Osteoblast (primary cell): ENCODE measurements around the gene SDR9C7. TPM values are rescaled to one million over a fixed set of nuclear protein-coding genes. Genes with fewer than 3 reads are reported as not detected.

Experiments used
- DNase-seq: peaks from one replicate; pipeline ENCODE4 v3.0.0; 2011; ENCODE audit warnings: low spot score, mixed read lengths; ENCODE audit not compliant: insufficient read length; ENCODE audit errors: missing footprints
- H2AFZ ChIP-seq: 2 replicates; pipeline ENCODE4 v1.6.0; 2011; ENCODE audit warnings: mild to moderate bottlenecking, low read length
- H3K27ac ChIP-seq: 2 replicates; pipeline ENCODE4 v1.5.1; 2011; ENCODE audit warnings: mild to moderate bottlenecking, low read depth, low read length, moderate library complexity
- H3K27me3 ChIP-seq: 2 replicates; pipeline ENCODE4 v1.6.0; 2012; ENCODE audit warnings: mild to moderate bottlenecking, control low read depth, inconsistent platforms, low read length, moderate library complexity; ENCODE audit not compliant: insufficient read depth
- H3K36me3 ChIP-seq: 2 replicates; pipeline ENCODE4 v1.5.1; 2011; ENCODE audit warnings: mild to moderate bottlenecking, low read length, control low read depth, moderate library complexity; ENCODE audit not compliant: insufficient read depth
- H3K4me1 ChIP-seq: 2 replicates; pipeline ENCODE4 v1.5.1; 2011; ENCODE audit warnings: mild to moderate bottlenecking, low read length, control low read depth, moderate library complexity; ENCODE audit not compliant: insufficient read depth
- H3K4me2 ChIP-seq: 2 replicates; pipeline ENCODE4 v1.6.0; 2011; ENCODE audit warnings: mild to moderate bottlenecking, low read length; ENCODE audit not compliant: insufficient read depth
- H3K4me3 ChIP-seq: fragments of 200-600 bp; sonication (generic); 3 replicates; pipeline ENCODE4 v1.5.1; 2012; ENCODE audit warnings: mild to moderate bottlenecking, low read length, inconsistent platforms; ENCODE audit not compliant: insufficient read depth
- H3K79me2 ChIP-seq: 2 replicates; pipeline ENCODE4 v1.6.0; 2012; ENCODE audit warnings: mild to moderate bottlenecking, low read length, control low read depth, inconsistent platforms; ENCODE audit not compliant: insufficient read depth
- H3K9me3 ChIP-seq: 2 replicates; pipeline ENCODE4 v1.5.1; 2011; ENCODE audit warnings: low read depth, low read length, control low read depth
- H4K20me1 ChIP-seq: 2 replicates; pipeline ENCODE4 v1.6.0; 2012; ENCODE audit warnings: mild to moderate bottlenecking, low read length, control low read depth; ENCODE audit not compliant: insufficient read depth
- CTCF ChIP-seq: IDR thresholded peaks from 2 replicates; pipeline ENCODE4 v1.5.1; 2011; ENCODE audit warnings: mild to moderate bottlenecking, low read depth, low read length, moderate library complexity; ENCODE audit errors: extremely low read depth
- total RNA-seq: library from RNA; depleted of rRNA; stranded (reverse); fragments of >200 nt; gene quantifications from 2 replicates; pipeline ENCODE4 v1.2.3, GENCODE V29; 2012

Gene SDR9C7
- total RNA-seq, 1 donor, result not detected

- H3K9me3 ChIP-seq, result no peaks in the 10 kb centered on the region
- no peaks in the 10 kb centered on the region for H4K20me1 ChIP-seq
- TF ChIP-seq CTCF, result no peak
- DNase-seq, result no peak
- H3K36me3 ChIP-seq, result no peaks in the 10 kb centered on the region
- no peak overlapping the region for H2AFZ ChIP-seq
- no peaks in the 10 kb centered on the region for H3K79me2 ChIP-seq
- H3K27me3 ChIP-seq, result peaks cover 7% of the 10 kb centered on the region
- no peak overlapping the region for H3K4me3 ChIP-seq
- H3K4me1 ChIP-seq, result peaks cover 4% of the 10 kb centered on the region
- no peak overlapping the region for H3K27ac ChIP-seq
- H3K4me2 ChIP-seq, result no peak overlapping the region
Observed at GRCh38 chr12:56878010-56878339, 56.2 kb downstream of the SDR9C7 start.

- no peak for TF ChIP-seq CTCF
Observed at GRCh38 chr12:56877195-56878009, 56.8 kb downstream of the SDR9C7 start.

GRCh38 chr12:56874821-56875220, 59.4 kb downstream of the SDR9C7 start:
- Histone ChIP-seq H3K4me3 (no peak overlapping the region), H3K27ac (no peak overlapping the region), H3K79me2 (no peaks in the 10 kb centered on the region), H2AFZ (no peak overlapping the region), H3K27me3 (peaks cover 7% of the 10 kb centered on the region), H3K4me2 (no peak overlapping the region), H4K20me1 (no peaks in the 10 kb centered on the region), H3K36me3 (no peaks in the 10 kb centered on the region), H3K9me3 (no peaks in the 10 kb centered on the region), H3K4me1 (no peaks in the 10 kb centered on the region)
- no peak for DNase-seq
- TF ChIP-seq CTCF, result no peak

More at GRCh38 chr12:56877195-56878009, 56.8 kb downstream of the SDR9C7 start:
- no peaks in the 10 kb centered on the region for H3K36me3 ChIP-seq
- peaks cover 4% of the 10 kb centered on the region for H3K4me1 ChIP-seq
- H3K27me3 ChIP-seq, result peaks cover 7% of the 10 kb centered on the region
- H4K20me1 ChIP-seq, result no peaks in the 10 kb centered on the region
- no peak overlapping the region for H2AFZ ChIP-seq
- DNase-seq, result peak; percentile 52
- H3K4me2 ChIP-seq, result no peak overlapping the region
- no peaks in the 10 kb centered on the region for H3K79me2 ChIP-seq
- H3K9me3 ChIP-seq, result no peaks in the 10 kb centered on the region
- H3K4me3 ChIP-seq, result no peak overlapping the region
- no peak overlapping the region for H3K27ac ChIP-seq

- no peak for DNase-seq
Observed at GRCh38 chr12:56873382-56873781, 60.8 kb downstream of the SDR9C7 start.

More at GRCh38 chr12:56873382-56873781, 60.8 kb downstream of the SDR9C7 start:
- Histone ChIP-seq H3K9me3 (no peaks in the 10 kb centered on the region), H3K4me2 (no peak overlapping the region), H3K4me3 (no peak overlapping the region), H4K20me1 (no peaks in the 10 kb centered on the region), H3K36me3 (no peaks in the 10 kb centered on the region), H3K4me1 (no peaks in the 10 kb centered on the region), H3K79me2 (no peaks in the 10 kb centered on the region), H3K27ac (no peak overlapping the region), H2AFZ (no peak overlapping the region), H3K27me3 (peaks cover 7% of the 10 kb centered on the region)
- TF ChIP-seq CTCF, result no peak

Other genes starting within 250 kb of the SDR9C7 start
- gene PTGES3, start 246.1 kb downstream of the SDR9C7 start, total RNA-seq, result 63.0 and 71.3 TPM in 2 replicates
- gene NACA, start 209.1 kb downstream of the SDR9C7 start, total RNA-seq, result 808 and 845 TPM in 2 replicates
- gene PRIM1, start 182.1 kb downstream of the SDR9C7 start, total RNA-seq, result 5.0 and 5.8 TPM in 2 replicates
- gene HSD17B6, start 171.1 kb downstream of the SDR9C7 start, total RNA-seq, result 0.88 and 4.7 TPM in 2 replicates
- gene RDH16, start 23.2 kb upstream of the SDR9C7 start, total RNA-seq, result under 0.01 TPM in 2 replicates
- gene ZBTB39, start 72.1 kb upstream of the SDR9C7 start, total RNA-seq, result 4.4 and 4.7 TPM in 2 replicates
- gene TAC3, start 82.1 kb upstream of the SDR9C7 start, total RNA-seq, result not detected in 2 replicates
- under 0.01 TPM in 1 of 2 replicates, not detected in the other for gene MYO1A, start 115.7 kb upstream of the SDR9C7 start, total RNA-seq
- gene NEMP1, start 144.4 kb upstream of the SDR9C7 start, total RNA-seq, result 6.5 and 7.7 TPM in 2 replicates
- 53.6 and 70.9 TPM in 2 replicates for gene NAB2, start 154.7 kb upstream of the SDR9C7 start, total RNA-seq
- 149 and 167 TPM in 2 replicates for gene STAT6, start 177.0 kb upstream of the SDR9C7 start, total RNA-seq
- gene LRP1, start 194.1 kb upstream of the SDR9C7 start, total RNA-seq, result 744 and 789 TPM in 2 replicates
- not detected in 2 replicates for gene LRP1-AS, start 213.2 kb upstream of the SDR9C7 start, total RNA-seq